HepG2 (cell line): ENCODE measurements around the gene CDC14A.
"Not testable (repeated sequence)": the region's sequence is repeated elsewhere in the genome, so short reads cannot be mapped to it uniquely, and the experiment has no call there.

Experiments
- KDM4B ChIP-seq: sonication (generic); formaldehyde crosslinking; IDR thresholded peaks from 2 replicates; pipeline ENCODE4 v1.4.0; 2020; ENCODE audit warnings: missing genetic modification reagents
- KLF15 ChIP-seq: sonication (generic); formaldehyde crosslinking; IDR thresholded peaks from 2 replicates; pipeline ENCODE4 v1.8.1; 2023; ENCODE audit warnings: borderline replicate concordance, mild to moderate bottlenecking, inconsistent platforms, missing genetic modification reagents, mixed read lengths
- ZNF329 ChIP-seq: sonication (generic); formaldehyde crosslinking; IDR thresholded peaks from 2 replicates; pipeline ENCODE4 v1.9.0; 2021; ENCODE audit warnings: low read depth, mild to moderate bottlenecking, missing genetic modification reagents
- ZNF7 ChIP-seq: IDR thresholded peaks from 2 replicates; pipeline ENCODE4 v1.6.1; 2016; ENCODE audit warnings: missing biosample characterization, missing genetic modification reagents
- TF ChIP-seq, protein P1 (sequence below): sonication (generic); formaldehyde crosslinking; IDR thresholded peaks from 2 replicates; pipeline ENCODE4 v1.4.0; 2020; ENCODE audit warnings: missing genetic modification reagents

DNA sequence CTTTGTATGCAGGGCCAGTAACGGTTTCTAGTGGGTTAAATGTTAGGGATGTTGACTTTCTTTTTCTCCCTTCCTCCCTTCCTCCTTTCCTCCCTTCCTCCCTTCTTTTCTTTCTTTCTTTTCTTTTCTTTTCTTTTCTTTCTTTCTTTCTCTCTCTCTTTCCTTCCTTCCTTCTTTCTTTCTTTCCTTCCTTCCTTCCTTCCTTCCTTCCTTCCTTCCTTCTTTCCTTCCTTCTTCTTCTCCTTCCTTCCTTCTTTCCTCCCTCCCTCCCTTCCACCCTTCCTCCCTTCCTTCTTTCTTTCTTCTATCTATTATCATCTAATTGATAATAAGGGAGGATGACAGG, 26.0 kb upstream of the CDC14A start:
- not testable (repeated sequence) for TF ChIP-seq ZNF329, KDM4B, ZNF7, KLF15 (CRISPR knock-in tag)
- TF ChIP-seq, protein P1, sequence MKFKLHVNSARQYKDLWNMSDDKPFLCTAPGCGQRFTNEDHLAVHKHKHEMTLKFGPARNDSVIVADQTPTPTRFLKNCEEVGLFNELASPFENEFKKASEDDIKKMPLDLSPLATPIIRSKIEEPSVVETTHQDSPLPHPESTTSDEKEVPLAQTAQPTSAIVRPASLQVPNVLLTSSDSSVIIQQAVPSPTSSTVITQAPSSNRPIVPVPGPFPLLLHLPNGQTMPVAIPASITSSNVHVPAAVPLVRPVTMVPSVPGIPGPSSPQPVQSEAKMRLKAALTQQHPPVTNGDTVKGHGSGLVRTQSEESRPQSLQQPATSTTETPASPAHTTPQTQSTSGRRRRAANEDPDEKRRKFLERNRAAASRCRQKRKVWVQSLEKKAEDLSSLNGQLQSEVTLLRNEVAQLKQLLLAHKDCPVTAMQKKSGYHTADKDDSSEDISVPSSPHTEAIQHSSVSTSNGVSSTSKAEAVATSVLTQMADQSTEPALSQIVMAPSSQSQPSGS = not testable (repeated sequence)
